HCT116 (cell line): ENCODE results near the gene TRPM3. TPM values are rescaled to one million over a fixed set of nuclear protein-coding genes. Genes with fewer than 3 reads are reported as not detected.

ENCODE experiments used
- ATAC-seq: fragments of 200-7000 bp; cut with Tn5 transposase; 2 replicates; pipeline ENCODE4 v1.9.1; 2020; ENCODE audit warnings: mild to moderate bottlenecking, moderate library complexity
- BruUV-seq: library from RNA; stranded (reverse); fragments of 400-500 nt; replicated peaks from 2 replicates; lab custom pipeline; 2021; lab: Mats Ljungman, UMichigan
- CTCF ChIA-PET: fragments of 300-600 bp; sonication (Branson Sonifier 250); formaldehyde crosslinking; loops from one replicate; lab custom pipeline; 2021; ENCODE audit warnings: antibody characterized with exemption; lab: Charles Lee
- POLR2A ChIA-PET: fragments of 300-600, 350-600 bp; sonication (Branson Sonifier 250); formaldehyde crosslinking; loops from one replicate; lab custom pipeline; 2021; ENCODE audit warnings: antibody characterized with exemption; lab: Charles Lee
- RAD21 ChIA-PET, 2 experiments: fragments of 300-600 bp; sonication (Branson Sonifier 250); formaldehyde crosslinking; loops; one replicate each; lab custom pipeline; 2023; ENCODE audit warnings: low total read pairs in 2 of 2; ENCODE audit not compliant: uncharacterized antibody in 2 of 2, unreplicated experiment in 2 of 2, low non-redundant PET in 1 of 2; lab: Charles Lee
- DNase-seq: peaks from one replicate; pipeline ENCODE4 v3.0.0-alpha.2; 2010; ENCODE audit warnings: low read depth, low spot score
- H2AFZ ChIP-seq: fragments of 200-600 bp; shearing (Covaris generic), sonication (generic); 2 replicates; pipeline ENCODE4 v1.6.1; 2017; ENCODE audit warnings: low read depth, mixed run types, mixed read lengths, antibody characterized with exemption, low read length; ENCODE audit not compliant: poor library complexity, severe bottlenecking
- H3K27ac ChIP-seq: 2 replicates; pipeline ENCODE4 v1.5.1; 2012; ENCODE audit warnings: low read depth, low read length
- H3K27me3 ChIP-seq: fragments of 200-600 bp; sonication (generic); 2 replicates; pipeline ENCODE4 v1.6.1; 2016; ENCODE audit warnings: mixed run types, low read length, mixed read lengths; ENCODE audit not compliant: insufficient read depth
- H3K36me3 ChIP-seq, 2 experiments: fragments of 200-500 bp in 1 of 2; fragments of 200-600 bp in 1 of 2; sonication (Bioruptor generic) in 1 of 2; sonication (generic) in 1 of 2; 2 replicates each; pipeline versions ENCODE4 v1.5.1 to v1.6.1; 2014 to 2016; ENCODE audit warnings: low read length in 2 of 2, inconsistent platforms in 1 of 2, mixed read lengths in 1 of 2, mixed run types in 1 of 2; ENCODE audit not compliant: insufficient read depth in 2 of 2, control insufficient read depth in 1 of 2
- H3K4me1 ChIP-seq, 2 experiments: fragments of 200-600 bp in 1 of 2; sonication (generic) in 1 of 2; 2 replicates each; pipeline versions ENCODE4 v1.5.1 to v1.6.1; 2012 to 2017; ENCODE audit warnings: low read length in 2 of 2, inconsistent platforms in 1 of 2, mild to moderate bottlenecking in 1 of 2, mixed read lengths in 1 of 2, mixed run types in 1 of 2, moderate library complexity in 1 of 2; ENCODE audit not compliant: insufficient read depth in 2 of 2, control insufficient read depth in 1 of 2
- H3K4me2 ChIP-seq: fragments of 200-600 bp; sonication (generic); 2 replicates; pipeline ENCODE4 v1.6.1; 2017; ENCODE audit warnings: mixed run types, low read length, mixed read lengths
- H3K4me3 ChIP-seq, 2 experiments: fragments of 200-600 bp in 1 of 2; sonication (generic) in 1 of 2; replicated peaks in 1 of 2; 2 replicates each; pipeline ENCODE4 v1.5.1; 2011 to 2016; ENCODE audit warnings: low read length in 2 of 2, control low read depth in 1 of 2, low read depth in 1 of 2, mild to moderate bottlenecking in 1 of 2, mixed read lengths in 1 of 2, mixed run types in 1 of 2
- H3K79me2 ChIP-seq: fragments of 200-600 bp; sonication (generic); 2 replicates; pipeline ENCODE4 v1.6.1; 2017; ENCODE audit warnings: mild to moderate bottlenecking, mixed run types, low read length, moderate library complexity, mixed read lengths; ENCODE audit not compliant: insufficient read depth
- H3K9ac ChIP-seq: fragments of 200-600 bp; sonication (generic); 2 replicates; pipeline ENCODE4 v1.6.1; 2016; ENCODE audit warnings: low read length, mixed read lengths
- H3K9me2 ChIP-seq: fragments of 200-600 bp; sonication (generic), shearing (Covaris generic); 2 replicates; pipeline ENCODE4 v1.6.1; 2017; ENCODE audit warnings: mixed run types, mild to moderate bottlenecking, moderate library complexity; ENCODE audit not compliant: insufficient read depth
- H3K9me3 ChIP-seq, 2 experiments: fragments of 200-500 bp in 1 of 2; fragments of 200-600 bp in 1 of 2; sonication (Bioruptor generic) in 1 of 2; sonication (generic) in 1 of 2; 2 replicates each; pipeline ENCODE4 v1.6.1; 2014 to 2017; ENCODE audit warnings: low read length in 2 of 2, mixed read lengths in 2 of 2, inconsistent platforms in 1 of 2, low read depth in 1 of 2, mild to moderate bottlenecking in 1 of 2, mixed run types in 1 of 2, moderate library complexity in 1 of 2; ENCODE audit not compliant: control insufficient read depth in 1 of 2, insufficient read depth in 1 of 2
- H4K20me1 ChIP-seq: fragments of 200-600 bp; sonication (generic), shearing (Covaris generic); 2 replicates; pipeline ENCODE4 v1.6.1; 2017; ENCODE audit warnings: mixed run types, mild to moderate bottlenecking, moderate library complexity; ENCODE audit not compliant: insufficient read depth
- ATF3 ChIP-seq: IDR thresholded peaks from 2 replicates; pipeline ENCODE4 v1.6.1; 2012
- CBX3 ChIP-seq: IDR thresholded peaks from 2 replicates; pipeline ENCODE4 v1.6.1; 2012; ENCODE audit warnings: low read depth
- CEBPB ChIP-seq: IDR thresholded peaks from 2 replicates; pipeline ENCODE4 v1.6.1; 2012; ENCODE audit warnings: low read depth
- EZH2phosphoT487 ChIP-seq: fragments of 200-600 bp; IDR thresholded peaks from 2 replicates; pipeline ENCODE4 v1.6.1; 2018; ENCODE audit warnings: antibody characterized with exemption, borderline replicate concordance
- MAX ChIP-seq: IDR thresholded peaks from 2 replicates; pipeline ENCODE4 v1.6.1; 2012
- POLR2AphosphoS5 ChIP-seq: IDR thresholded peaks from 2 replicates; pipeline ENCODE4 v1.6.1; 2011; ENCODE audit warnings: mild to moderate bottlenecking, low read depth, low read length, moderate library complexity
- RAD21 ChIP-seq: IDR thresholded peaks from 2 replicates; pipeline ENCODE4 v1.6.1; 2012; ENCODE audit warnings: low read depth, mild to moderate bottlenecking
- SRF ChIP-seq: IDR thresholded peaks from 2 replicates; pipeline ENCODE4 v1.6.1; 2012; ENCODE audit warnings: low read depth
- YY1 ChIP-seq: IDR thresholded peaks from 2 replicates; pipeline ENCODE4 v1.6.1; 2011; ENCODE audit warnings: low read length, low read depth, moderate library complexity, mild to moderate bottlenecking; ENCODE audit not compliant: insufficient replicate concordance; ENCODE audit errors: extremely low read depth
- ZFX ChIP-seq: fragments of 450-650 bp; IDR thresholded peaks from 2 replicates; pipeline ENCODE4 v1.6.1; 2017
- intact Hi-C: fragments of 100-400 bp; cut with micrococcal nuclease; formaldehyde crosslinking; loops from 2 replicates; pipeline ENCODE4 v1.10.0; 2022
- total RNA-seq: library from RNA; stranded (reverse); gene quantifications from one replicate; pipeline ENCODE4 v1.2.1, GENCODE V29; 2021; ENCODE audit not compliant: unreplicated experiment
- TF ChIP-seq, protein P1 (sequence below), 3 experiments: fragments of 200-600 bp in 1 of 3; sonication (generic) in 1 of 3; IDR thresholded peaks in 2 of 3; conservative IDR thresholded peaks in 1 of 3; 2 replicates each; pipeline ENCODE4 v1.5.1; 2012 to 2017; ENCODE audit warnings: low read depth in 2 of 3, low read length in 2 of 3, antibody characterized with exemption in 1 of 3, borderline replicate concordance in 1 of 3, control low read depth in 1 of 3, mild to moderate bottlenecking in 1 of 3, mixed read lengths in 1 of 3, mixed run types in 1 of 3, moderate library complexity in 1 of 3; ENCODE audit not compliant: insufficient read depth in 1 of 3
- TF ChIP-seq, protein P2 (sequence below): IDR thresholded peaks from 2 replicates; pipeline ENCODE4 v1.6.1; 2012; ENCODE audit warnings: low read depth

TRPM3 gene
- total RNA-seq, 1 experiment from 2014 or later, result not detected

- Histone ChIP-seq H4K20me1 (no peaks in the 10 kb centered on the region), H3K27me3 (peaks cover 15% of the 10 kb centered on the region), H3K4me2 (no peak overlapping the region), H3K9me3 (no peaks in the 10 kb centered on the region), H3K4me3 (no peak overlapping the region), H3K9ac (no peak overlapping the region), H2AFZ (no peak overlapping the region), H3K4me1 (no peaks in the 10 kb centered on the region), H3K36me3 (no peaks in the 10 kb centered on the region), H3K9me2 (no peaks in the 10 kb centered on the region), H3K27ac (no peak overlapping the region), H3K79me2 (no peaks in the 10 kb centered on the region)
- BruUV-seq, result no TSS peak
- ChIA-PET POLR2A (no interaction called here), CTCF (interaction anchor here (1.2 to 3.9 kb wide), 6 partner anchors 28 to 1384 kb away, joined by 3 to 75 read pairs (median 8); no protein-coding TSS in a partner anchor), RAD21 (interaction anchor here (1.2 to 1.6 kb wide), 2 partner anchors 19 to 360 kb away, joined by 3 to 5 read pairs; no protein-coding TSS in a partner anchor)
- no peak for TF ChIP-seq CBX3
- no peak for TF ChIP-seq YY1
- no peak for TF ChIP-seq EZH2phosphoT487
- no peak for TF ChIP-seq RAD21
- TF ChIP-seq, protein P1, sequence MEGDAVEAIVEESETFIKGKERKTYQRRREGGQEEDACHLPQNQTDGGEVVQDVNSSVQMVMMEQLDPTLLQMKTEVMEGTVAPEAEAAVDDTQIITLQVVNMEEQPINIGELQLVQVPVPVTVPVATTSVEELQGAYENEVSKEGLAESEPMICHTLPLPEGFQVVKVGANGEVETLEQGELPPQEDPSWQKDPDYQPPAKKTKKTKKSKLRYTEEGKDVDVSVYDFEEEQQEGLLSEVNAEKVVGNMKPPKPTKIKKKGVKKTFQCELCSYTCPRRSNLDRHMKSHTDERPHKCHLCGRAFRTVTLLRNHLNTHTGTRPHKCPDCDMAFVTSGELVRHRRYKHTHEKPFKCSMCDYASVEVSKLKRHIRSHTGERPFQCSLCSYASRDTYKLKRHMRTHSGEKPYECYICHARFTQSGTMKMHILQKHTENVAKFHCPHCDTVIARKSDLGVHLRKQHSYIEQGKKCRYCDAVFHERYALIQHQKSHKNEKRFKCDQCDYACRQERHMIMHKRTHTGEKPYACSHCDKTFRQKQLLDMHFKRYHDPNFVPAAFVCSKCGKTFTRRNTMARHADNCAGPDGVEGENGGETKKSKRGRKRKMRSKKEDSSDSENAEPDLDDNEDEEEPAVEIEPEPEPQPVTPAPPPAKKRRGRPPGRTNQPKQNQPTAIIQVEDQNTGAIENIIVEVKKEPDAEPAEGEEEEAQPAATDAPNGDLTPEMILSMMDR (IDR thresholded peaks at IDR 0.05 in 2 of 3, conservative IDR thresholded peaks at IDR 0.05 in 1 of 3; ENCODE audit: borderline replicate concordance in 1 of 3, insufficient read depth in 1 of 3, low read depth in 2 of 3, low read length in 2 of 3), result no peak
- TF ChIP-seq ZFX, result no peak
- TF ChIP-seq MAX, result no peak
- no peak for TF ChIP-seq SRF
- TF ChIP-seq CEBPB, result no peak
- TF ChIP-seq, protein P2, sequence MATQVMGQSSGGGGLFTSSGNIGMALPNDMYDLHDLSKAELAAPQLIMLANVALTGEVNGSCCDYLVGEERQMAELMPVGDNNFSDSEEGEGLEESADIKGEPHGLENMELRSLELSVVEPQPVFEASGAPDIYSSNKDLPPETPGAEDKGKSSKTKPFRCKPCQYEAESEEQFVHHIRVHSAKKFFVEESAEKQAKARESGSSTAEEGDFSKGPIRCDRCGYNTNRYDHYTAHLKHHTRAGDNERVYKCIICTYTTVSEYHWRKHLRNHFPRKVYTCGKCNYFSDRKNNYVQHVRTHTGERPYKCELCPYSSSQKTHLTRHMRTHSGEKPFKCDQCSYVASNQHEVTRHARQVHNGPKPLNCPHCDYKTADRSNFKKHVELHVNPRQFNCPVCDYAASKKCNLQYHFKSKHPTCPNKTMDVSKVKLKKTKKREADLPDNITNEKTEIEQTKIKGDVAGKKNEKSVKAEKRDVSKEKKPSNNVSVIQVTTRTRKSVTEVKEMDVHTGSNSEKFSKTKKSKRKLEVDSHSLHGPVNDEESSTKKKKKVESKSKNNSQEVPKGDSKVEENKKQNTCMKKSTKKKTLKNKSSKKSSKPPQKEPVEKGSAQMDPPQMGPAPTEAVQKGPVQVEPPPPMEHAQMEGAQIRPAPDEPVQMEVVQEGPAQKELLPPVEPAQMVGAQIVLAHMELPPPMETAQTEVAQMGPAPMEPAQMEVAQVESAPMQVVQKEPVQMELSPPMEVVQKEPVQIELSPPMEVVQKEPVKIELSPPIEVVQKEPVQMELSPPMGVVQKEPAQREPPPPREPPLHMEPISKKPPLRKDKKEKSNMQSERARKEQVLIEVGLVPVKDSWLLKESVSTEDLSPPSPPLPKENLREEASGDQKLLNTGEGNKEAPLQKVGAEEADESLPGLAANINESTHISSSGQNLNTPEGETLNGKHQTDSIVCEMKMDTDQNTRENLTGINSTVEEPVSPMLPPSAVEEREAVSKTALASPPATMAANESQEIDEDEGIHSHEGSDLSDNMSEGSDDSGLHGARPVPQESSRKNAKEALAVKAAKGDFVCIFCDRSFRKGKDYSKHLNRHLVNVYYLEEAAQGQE, result no peak
- no peak for TF ChIP-seq ATF3
- no peak for TF ChIP-seq POLR2AphosphoS5
- intact Hi-C loops, result loop anchor here (5.0 kb wide), 1 partner anchor 1386 kb away; no protein-coding TSS in a partner anchor
- DNase-seq (no peak), ATAC-seq (no peak)
Measured at GRCh38 chr9:70641031-70641430, 480.4 kb downstream of the TRPM3 start.
